ENCODE measurements around the gene RNF141. TPM values are rescaled to one million over a fixed set of nuclear protein-coding genes. Genes with fewer than 3 reads are reported as not detected.

The RNF141 gene
- total RNA-seq, 1 donor from 2014 or later = 30.0 TPM

GRCh38 chr11:10488934-10489691 is 51.9 kb downstream of the RNF141 start:
- Mint-ChIP-seq H3K27me3 (ENCODE audit: unreplicated experiment) (no peaks in the 10 kb centered on the region), H3K9me3 (ENCODE audit: unreplicated experiment) (peaks cover 4% of the 10 kb centered on the region), H3K4me3 (ENCODE audit: unreplicated experiment) (no peak overlapping the region), H3K4me1 (ENCODE audit: unreplicated experiment) (peaks cover 27% of the 10 kb centered on the region), H3K27ac (ENCODE audit: unreplicated experiment) (no peak overlapping the region), H3K36me3 (ENCODE audit: unreplicated experiment) (peaks cover 6% of the 10 kb centered on the region)
- TF ChIP-seq, protein P1, sequence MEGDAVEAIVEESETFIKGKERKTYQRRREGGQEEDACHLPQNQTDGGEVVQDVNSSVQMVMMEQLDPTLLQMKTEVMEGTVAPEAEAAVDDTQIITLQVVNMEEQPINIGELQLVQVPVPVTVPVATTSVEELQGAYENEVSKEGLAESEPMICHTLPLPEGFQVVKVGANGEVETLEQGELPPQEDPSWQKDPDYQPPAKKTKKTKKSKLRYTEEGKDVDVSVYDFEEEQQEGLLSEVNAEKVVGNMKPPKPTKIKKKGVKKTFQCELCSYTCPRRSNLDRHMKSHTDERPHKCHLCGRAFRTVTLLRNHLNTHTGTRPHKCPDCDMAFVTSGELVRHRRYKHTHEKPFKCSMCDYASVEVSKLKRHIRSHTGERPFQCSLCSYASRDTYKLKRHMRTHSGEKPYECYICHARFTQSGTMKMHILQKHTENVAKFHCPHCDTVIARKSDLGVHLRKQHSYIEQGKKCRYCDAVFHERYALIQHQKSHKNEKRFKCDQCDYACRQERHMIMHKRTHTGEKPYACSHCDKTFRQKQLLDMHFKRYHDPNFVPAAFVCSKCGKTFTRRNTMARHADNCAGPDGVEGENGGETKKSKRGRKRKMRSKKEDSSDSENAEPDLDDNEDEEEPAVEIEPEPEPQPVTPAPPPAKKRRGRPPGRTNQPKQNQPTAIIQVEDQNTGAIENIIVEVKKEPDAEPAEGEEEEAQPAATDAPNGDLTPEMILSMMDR (IDR thresholded peaks at IDR 0.05) = no peak
- peak; percentile 75 for DNase-seq (ENCODE audit: extremely low spot score, unreplicated experiment)

DNA sequence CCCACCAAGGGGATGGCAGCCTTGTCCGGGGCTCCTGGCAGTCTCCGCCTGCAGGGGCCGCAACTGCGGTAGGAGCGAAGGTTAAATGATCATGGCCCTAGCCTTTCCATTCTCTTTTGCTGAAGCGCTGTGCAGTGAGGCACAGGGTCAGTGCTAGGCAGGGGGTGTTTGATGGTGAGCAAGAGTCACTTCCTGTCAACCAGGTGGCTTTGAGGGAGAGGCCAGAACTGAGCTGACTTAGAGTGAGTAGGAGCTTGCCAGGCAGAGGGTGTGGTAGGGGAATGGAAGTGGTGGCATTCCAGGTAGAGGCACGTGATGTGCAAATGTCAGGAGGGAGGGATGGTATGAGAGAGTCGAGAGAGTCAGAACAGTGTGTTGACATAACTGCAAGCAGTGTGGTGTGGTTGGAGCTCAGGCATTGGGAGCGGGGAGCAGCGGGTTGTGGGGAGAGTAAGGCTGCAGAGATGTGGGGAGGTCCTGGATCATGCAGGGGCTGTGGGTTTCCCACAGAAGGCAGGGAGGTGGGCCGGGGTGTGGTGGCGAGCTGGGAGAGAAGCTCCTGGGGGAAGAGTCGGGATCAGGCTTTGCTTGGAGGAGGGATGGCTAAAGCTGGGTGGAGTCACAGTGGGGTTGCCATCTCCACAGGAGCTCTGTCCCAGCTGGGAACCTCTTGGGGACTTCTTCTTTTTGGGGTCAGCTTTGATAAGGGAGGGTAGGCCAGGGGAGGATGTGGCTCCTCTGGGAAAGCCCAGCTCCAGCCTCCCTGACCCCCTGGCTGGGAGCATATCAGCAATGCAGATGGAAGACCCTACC is 52.7 kb downstream of the RNF141 start:
- peaks cover 27% of the 10 kb centered on the region for H3K4me1 Mint-ChIP-seq (ENCODE audit: unreplicated experiment)
- H3K4me3 Mint-ChIP-seq (ENCODE audit: unreplicated experiment) = no peak overlapping the region
- TF ChIP-seq, protein P1 (IDR thresholded peaks at IDR 0.05) = no peak
- H3K27me3 Mint-ChIP-seq (ENCODE audit: unreplicated experiment) = no peaks in the 10 kb centered on the region
- no peaks in the 10 kb centered on the region for H3K9me3 Mint-ChIP-seq (ENCODE audit: unreplicated experiment)
- DNase-seq (ENCODE audit: extremely low spot score, unreplicated experiment) = peak; percentile 66
- H3K27ac Mint-ChIP-seq (ENCODE audit: unreplicated experiment) = no peak overlapping the region
- H3K36me3 Mint-ChIP-seq (ENCODE audit: unreplicated experiment) = no peaks in the 10 kb centered on the region

- Mint-ChIP-seq H3K36me3 (ENCODE audit: unreplicated experiment) (no peaks in the 10 kb centered on the region), H3K4me3 (ENCODE audit: unreplicated experiment) (no peak overlapping the region), H3K9me3 (ENCODE audit: unreplicated experiment) (no peaks in the 10 kb centered on the region), H3K4me1 (ENCODE audit: unreplicated experiment) (peaks cover 27% of the 10 kb centered on the region), H3K27me3 (ENCODE audit: unreplicated experiment) (no peaks in the 10 kb centered on the region), H3K27ac (ENCODE audit: unreplicated experiment) (no peak overlapping the region)
- peak; percentile 65 for DNase-seq (ENCODE audit: extremely low spot score, unreplicated experiment)
- TF ChIP-seq, protein P1 (IDR thresholded peaks at IDR 0.05) = no peak
These were observed 53.9 kb downstream of the RNF141 start for GRCh38 chr11:10487002-10487647.

GRCh38 chr11:10486161-10486840 is 54.7 kb downstream of the RNF141 start:
- DNase-seq (ENCODE audit: extremely low spot score, unreplicated experiment) = no peak
- H3K4me1 Mint-ChIP-seq (ENCODE audit: unreplicated experiment) = peaks cover 22% of the 10 kb centered on the region
- no peaks in the 10 kb centered on the region for H3K27me3 Mint-ChIP-seq (ENCODE audit: unreplicated experiment)
- TF ChIP-seq, protein P1 (IDR thresholded peaks at IDR 0.05) = no peak
- H3K4me3 Mint-ChIP-seq (ENCODE audit: unreplicated experiment) = no peak overlapping the region
- H3K27ac Mint-ChIP-seq (ENCODE audit: unreplicated experiment) = no peak overlapping the region
- H3K36me3 Mint-ChIP-seq (ENCODE audit: unreplicated experiment) = no peaks in the 10 kb centered on the region
- H3K9me3 Mint-ChIP-seq (ENCODE audit: unreplicated experiment) = no peaks in the 10 kb centered on the region
